Measurements from ENCODE around the gene PHYKPL.

DNA sequence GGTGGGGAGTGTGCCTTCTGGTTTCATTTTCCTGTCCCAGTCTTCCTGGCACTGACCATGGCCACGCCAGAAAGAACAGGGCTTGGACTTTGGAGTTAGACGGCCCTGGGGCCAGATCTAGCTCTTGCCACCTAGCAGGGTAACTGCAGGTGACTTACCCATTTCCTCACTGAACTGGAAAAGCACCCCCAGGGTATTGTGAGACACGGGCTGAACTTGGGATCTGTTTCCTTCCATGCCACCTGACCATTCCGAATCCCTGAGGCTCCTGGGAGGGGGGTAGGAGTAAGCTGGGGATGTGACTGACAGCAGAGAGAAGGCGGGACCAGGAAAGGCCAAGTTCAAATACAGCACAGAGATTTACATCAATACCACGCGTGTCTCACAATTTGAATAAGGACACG is 18.9 kb downstream of the PHYKPL start:
- TF ChIP-seq, protein P1, sequence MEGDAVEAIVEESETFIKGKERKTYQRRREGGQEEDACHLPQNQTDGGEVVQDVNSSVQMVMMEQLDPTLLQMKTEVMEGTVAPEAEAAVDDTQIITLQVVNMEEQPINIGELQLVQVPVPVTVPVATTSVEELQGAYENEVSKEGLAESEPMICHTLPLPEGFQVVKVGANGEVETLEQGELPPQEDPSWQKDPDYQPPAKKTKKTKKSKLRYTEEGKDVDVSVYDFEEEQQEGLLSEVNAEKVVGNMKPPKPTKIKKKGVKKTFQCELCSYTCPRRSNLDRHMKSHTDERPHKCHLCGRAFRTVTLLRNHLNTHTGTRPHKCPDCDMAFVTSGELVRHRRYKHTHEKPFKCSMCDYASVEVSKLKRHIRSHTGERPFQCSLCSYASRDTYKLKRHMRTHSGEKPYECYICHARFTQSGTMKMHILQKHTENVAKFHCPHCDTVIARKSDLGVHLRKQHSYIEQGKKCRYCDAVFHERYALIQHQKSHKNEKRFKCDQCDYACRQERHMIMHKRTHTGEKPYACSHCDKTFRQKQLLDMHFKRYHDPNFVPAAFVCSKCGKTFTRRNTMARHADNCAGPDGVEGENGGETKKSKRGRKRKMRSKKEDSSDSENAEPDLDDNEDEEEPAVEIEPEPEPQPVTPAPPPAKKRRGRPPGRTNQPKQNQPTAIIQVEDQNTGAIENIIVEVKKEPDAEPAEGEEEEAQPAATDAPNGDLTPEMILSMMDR (conservative IDR thresholded peaks at IDR 0.05; ENCODE audit: low read depth, low read length), result no peak
- no peak for TF ChIP-seq EZH2 (IDR thresholded peaks at IDR 0.05; ENCODE audit: borderline replicate concordance, low read depth, low read length, poor library complexity, severe bottlenecking)
